Hepatocyte (in vitro differentiated cells): Measurements from ENCODE around the gene GRID1. TPM values are rescaled to one million over a fixed set of nuclear protein-coding genes. Genes with fewer than 3 reads are reported as not detected.

Source experiments
- DNase-seq: peaks from one replicate; pipeline ENCODE4 v3.0.0-alpha.2; 2016; ENCODE audit warnings: low spot score
- H2AFZ ChIP-seq: fragments of 200-600 bp; sonication (generic); 2 replicates; pipeline ENCODE4 v1.6.0; 2016; ENCODE audit warnings: antibody characterized with exemption, mild to moderate bottlenecking
- H3K27ac ChIP-seq: fragments of 200-600 bp; sonication (generic); 2 replicates; pipeline ENCODE4 v1.5.1; 2016; ENCODE audit warnings: mild to moderate bottlenecking
- H3K27me3 ChIP-seq: fragments of 200-600 bp; sonication (generic); 2 replicates; pipeline ENCODE4 v1.6.1; 2016
- H3K36me3 ChIP-seq: fragments of 200-600 bp; sonication (generic); replicated peaks from 2 replicates; pipeline ENCODE4 v1.5.1; 2016; ENCODE audit warnings: low read depth; ENCODE audit not compliant: insufficient read depth
- H3K4me1 ChIP-seq: fragments of 200-600 bp; sonication (generic); 2 replicates; pipeline ENCODE4 v1.5.1; 2016; ENCODE audit warnings: mild to moderate bottlenecking, moderate library complexity; ENCODE audit not compliant: insufficient read depth
- H3K4me2 ChIP-seq: fragments of 200-600 bp; sonication (generic); 2 replicates; pipeline ENCODE4 v1.6.0; 2016
- H3K4me3 ChIP-seq: fragments of 200-600 bp; sonication (generic); 2 replicates; pipeline ENCODE4 v1.5.1; 2016; ENCODE audit warnings: mild to moderate bottlenecking
- H3K79me2 ChIP-seq: fragments of 200-600 bp; sonication (generic); 2 replicates; pipeline ENCODE4 v1.6.0; 2017; ENCODE audit warnings: mild to moderate bottlenecking
- H3K9me2 ChIP-seq: fragments of 200-600 bp; sonication (generic); replicated peaks from 2 replicates; pipeline ENCODE4 v1.6.0; 2017; ENCODE audit warnings: mild to moderate bottlenecking; ENCODE audit not compliant: insufficient read depth
- H3K9me3 ChIP-seq: fragments of 200-600 bp; sonication (generic); 2 replicates; pipeline ENCODE4 v1.5.1; 2016; ENCODE audit warnings: low read depth, mild to moderate bottlenecking
- H4K20me1 ChIP-seq: fragments of 200-600 bp; sonication (generic); 2 replicates; pipeline ENCODE4 v1.6.0; 2016; ENCODE audit warnings: mild to moderate bottlenecking; ENCODE audit not compliant: insufficient read depth, poor library complexity, severe bottlenecking
- EZH2 ChIP-seq: fragments of 200-600 bp; sonication (generic); IDR thresholded peaks from 2 replicates; pipeline ENCODE4 v1.6.1; 2016; ENCODE audit warnings: antibody characterized with exemption, mild to moderate bottlenecking, borderline replicate concordance
- EZH2phosphoT487 ChIP-seq: fragments of 200-600 bp; sonication (generic); IDR thresholded peaks from one replicate; pipeline ENCODE4 v1.6.1; 2018; ENCODE audit warnings: antibody characterized with exemption, mild to moderate bottlenecking, low read depth, moderate library complexity; ENCODE audit not compliant: unreplicated experiment, severe bottlenecking
- WGBS: methylation state at CpG from one replicate; pipeline ENCODE4 v1.1.6; 2016; ENCODE audit warnings: low lambda C conversion rate; ENCODE audit errors: missing lambda C conversion rate; 5-methylcytosine and 5-hydroxymethylcytosine counted together
- polyA plus RNA-seq: library from polyadenylated mRNA; unstranded; fragments of >200 nt; fragmentation: Nextera tagmentation; extraction: Ambion mirVana; gene quantifications from 2 replicates; pipeline ENCODE4 v1.2.1, GENCODE V29; 2016
- total RNA-seq: library from RNA; depleted of rRNA; stranded (reverse); fragments of >200 nt; gene quantifications from 2 replicates; pipeline ENCODE4 v1.2.3, GENCODE V29; 2014
- TF ChIP-seq, protein P1 (sequence below): fragments of 200-600 bp; sonication (generic); IDR thresholded peaks from 2 replicates; pipeline ENCODE4 v1.5.1; 2016; ENCODE audit warnings: antibody characterized with exemption, mild to moderate bottlenecking; ENCODE audit not compliant: poor library complexity

The GRID1 gene
- total and polyA plus RNA-seq, 2 experiments from 2014 or later: 0.07 to 0.37 TPM

DNA sequence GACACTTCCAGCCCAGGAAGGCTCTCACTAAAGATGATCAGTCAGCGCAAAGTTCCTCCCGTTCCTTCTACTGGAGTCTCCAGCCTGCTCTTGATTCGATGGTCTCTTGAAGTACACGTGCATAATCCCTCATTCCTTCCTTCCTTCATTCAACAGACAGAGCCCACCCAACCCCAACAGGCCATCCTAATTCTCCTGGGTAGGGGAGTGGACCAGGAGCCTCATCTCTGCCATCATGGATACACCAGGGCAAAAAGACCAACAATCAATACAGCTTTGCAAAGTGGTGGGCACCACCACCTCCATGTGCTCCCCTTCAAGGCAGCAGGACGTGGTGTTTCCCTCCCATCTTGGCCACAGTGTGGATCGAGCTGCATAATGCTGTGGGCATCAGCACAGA lies 446.3 kb downstream of the GRID1 start:
- H3K9me3 ChIP-seq: no peaks in the 10 kb centered on the region
- TF ChIP-seq EZH2: no peak
- no peak for TF ChIP-seq EZH2phosphoT487
- TF ChIP-seq, protein P1, sequence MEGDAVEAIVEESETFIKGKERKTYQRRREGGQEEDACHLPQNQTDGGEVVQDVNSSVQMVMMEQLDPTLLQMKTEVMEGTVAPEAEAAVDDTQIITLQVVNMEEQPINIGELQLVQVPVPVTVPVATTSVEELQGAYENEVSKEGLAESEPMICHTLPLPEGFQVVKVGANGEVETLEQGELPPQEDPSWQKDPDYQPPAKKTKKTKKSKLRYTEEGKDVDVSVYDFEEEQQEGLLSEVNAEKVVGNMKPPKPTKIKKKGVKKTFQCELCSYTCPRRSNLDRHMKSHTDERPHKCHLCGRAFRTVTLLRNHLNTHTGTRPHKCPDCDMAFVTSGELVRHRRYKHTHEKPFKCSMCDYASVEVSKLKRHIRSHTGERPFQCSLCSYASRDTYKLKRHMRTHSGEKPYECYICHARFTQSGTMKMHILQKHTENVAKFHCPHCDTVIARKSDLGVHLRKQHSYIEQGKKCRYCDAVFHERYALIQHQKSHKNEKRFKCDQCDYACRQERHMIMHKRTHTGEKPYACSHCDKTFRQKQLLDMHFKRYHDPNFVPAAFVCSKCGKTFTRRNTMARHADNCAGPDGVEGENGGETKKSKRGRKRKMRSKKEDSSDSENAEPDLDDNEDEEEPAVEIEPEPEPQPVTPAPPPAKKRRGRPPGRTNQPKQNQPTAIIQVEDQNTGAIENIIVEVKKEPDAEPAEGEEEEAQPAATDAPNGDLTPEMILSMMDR: no peak
- no peaks in the 10 kb centered on the region for H3K79me2 ChIP-seq
- no peak overlapping the region for H3K4me3 ChIP-seq
- no peak overlapping the region for H3K4me2 ChIP-seq
- no peaks in the 10 kb centered on the region for H3K9me2 ChIP-seq
- H3K4me1 ChIP-seq: peaks cover 14% of the 10 kb centered on the region
- no peaks in the 10 kb centered on the region for H3K36me3 ChIP-seq
- no peaks in the 10 kb centered on the region for H4K20me1 ChIP-seq
- no peak overlapping the region for H3K27ac ChIP-seq
- WGBS: 94% methylated on average over 6 of the region's 6 CpGs
- DNase-seq: no peak
- H2AFZ ChIP-seq: no peak overlapping the region
- no peaks in the 10 kb centered on the region for H3K27me3 ChIP-seq

DNA sequence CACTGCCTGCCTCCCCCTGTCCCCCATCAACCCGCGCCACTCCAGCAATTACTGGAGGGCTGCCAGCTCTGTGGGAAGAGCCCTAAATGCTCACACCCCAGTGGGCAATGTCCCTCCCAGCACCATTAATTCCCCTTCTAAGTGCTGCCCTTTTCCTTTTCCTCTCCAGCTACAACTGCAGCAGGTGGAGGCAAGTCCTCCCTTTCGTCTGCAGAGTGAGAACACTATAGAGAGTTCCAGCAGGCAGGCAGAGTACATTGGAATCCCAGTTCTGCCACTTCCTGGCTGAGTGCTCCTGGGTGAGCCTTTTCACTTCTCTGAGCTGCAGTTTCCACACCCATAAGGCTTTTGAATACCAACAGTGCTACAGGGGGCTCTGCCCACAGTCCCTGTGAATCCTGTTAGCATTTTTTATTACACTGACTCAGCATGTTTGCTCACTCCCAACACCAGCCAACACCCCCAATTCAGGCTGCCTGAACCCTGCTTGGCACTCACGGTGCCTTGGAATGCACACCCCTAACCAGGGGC lies 447.0 kb downstream of the GRID1 start:
- Histone ChIP-seq H2AFZ (no peak overlapping the region), H3K4me3 (no peak overlapping the region), H3K9me2 (no peaks in the 10 kb centered on the region), H3K4me2 (no peak overlapping the region), H4K20me1 (no peaks in the 10 kb centered on the region), H3K27me3 (no peaks in the 10 kb centered on the region), H3K27ac (no peak overlapping the region), H3K79me2 (no peaks in the 10 kb centered on the region), H3K4me1 (peaks cover 14% of the 10 kb centered on the region), H3K9me3 (no peaks in the 10 kb centered on the region), H3K36me3 (no peaks in the 10 kb centered on the region)
- TF ChIP-seq EZH2: no peak
- TF ChIP-seq EZH2phosphoT487: no peak
- TF ChIP-seq, protein P1: no peak
- DNase-seq: no peak
- 60% methylated on average over 4 of the region's 4 CpGs for WGBS

DNA sequence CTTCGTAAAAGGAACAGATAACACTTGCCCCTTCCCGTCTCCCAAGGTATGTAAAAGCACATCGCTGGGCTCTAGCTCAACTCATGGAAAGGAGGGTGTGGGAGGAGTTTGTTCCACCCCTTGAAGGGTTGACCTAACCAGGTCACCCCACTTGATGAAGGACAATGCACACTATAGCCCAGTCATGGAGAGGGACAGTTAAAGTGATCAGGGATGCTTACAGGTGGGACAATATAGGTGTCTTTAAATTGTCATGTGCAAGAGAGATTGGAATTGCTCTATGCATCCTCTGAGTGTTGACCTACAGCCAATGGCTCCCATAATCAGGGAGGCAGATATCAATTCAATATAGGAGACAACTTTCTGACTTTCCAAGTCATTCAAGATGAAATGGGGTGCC lies 448.2 kb downstream of the GRID1 start:
- H4K20me1 ChIP-seq: no peaks in the 10 kb centered on the region
- H3K36me3 ChIP-seq: no peaks in the 10 kb centered on the region
- peaks cover 14% of the 10 kb centered on the region for H3K4me1 ChIP-seq
- H3K27ac ChIP-seq: no peak overlapping the region
- DNase-seq: no peak
- H3K4me2 ChIP-seq: no peak overlapping the region
- no peaks in the 10 kb centered on the region for H3K79me2 ChIP-seq
- no peak overlapping the region for H2AFZ ChIP-seq
- no peaks in the 10 kb centered on the region for H3K27me3 ChIP-seq
- WGBS: 84% methylated on average over 3 of the region's 3 CpGs
- TF ChIP-seq, protein P1: no peak
- TF ChIP-seq EZH2phosphoT487 (no peak), EZH2 (no peak)
- H3K9me2 ChIP-seq: no peaks in the 10 kb centered on the region
- H3K4me3 ChIP-seq: no peak overlapping the region
- H3K9me3 ChIP-seq: no peaks in the 10 kb centered on the region

DNA sequence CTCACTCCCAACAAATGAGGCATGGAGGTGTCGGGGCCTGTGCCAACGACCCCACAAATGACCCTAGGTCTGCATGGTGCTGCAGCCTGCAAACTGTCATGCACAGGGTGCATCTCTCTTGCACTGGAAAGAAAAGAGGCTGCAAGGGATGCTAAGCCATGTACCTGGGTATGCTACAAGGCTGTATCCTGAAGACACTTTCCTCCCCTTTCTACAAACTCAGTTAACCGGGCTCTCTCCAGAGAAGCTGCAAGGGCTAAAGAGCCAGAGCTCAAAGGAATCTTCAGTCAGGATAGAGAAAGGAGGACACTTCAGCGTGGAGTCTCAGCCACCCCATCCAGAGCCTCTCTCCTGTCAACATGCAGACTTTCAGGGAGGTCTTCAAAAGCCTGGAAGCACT lies 449.0 kb downstream of the GRID1 start:
- 75% methylated on average over 4 of the region's 4 CpGs for WGBS
- no peak overlapping the region for H3K4me3 ChIP-seq
- H2AFZ ChIP-seq: no peak overlapping the region
- H3K4me2 ChIP-seq: no peak overlapping the region
- no peaks in the 10 kb centered on the region for H3K9me3 ChIP-seq
- no peaks in the 10 kb centered on the region for H3K79me2 ChIP-seq
- H3K4me1 ChIP-seq: peaks cover 14% of the 10 kb centered on the region
- no peaks in the 10 kb centered on the region for H3K9me2 ChIP-seq
- no peaks in the 10 kb centered on the region for H4K20me1 ChIP-seq
- H3K27ac ChIP-seq: no peak overlapping the region
- DNase-seq: no peak
- H3K27me3 ChIP-seq: no peaks in the 10 kb centered on the region
- no peaks in the 10 kb centered on the region for H3K36me3 ChIP-seq
- TF ChIP-seq, protein P1: no peak
- TF ChIP-seq EZH2 (no peak), EZH2phosphoT487 (no peak)
